ENCODE measurements around the gene PLEKHG3.
A peak's percentile ranks its signal among the peaks of the same experiment; 100 is the strongest.

- TF ChIP-seq CTCF (conservative IDR thresholded peaks at IDR 0.05; ENCODE audit: low read length), result 0 out of 2 replicates have a peak, but pooled peaks have one; percentile 10
- TF ChIP-seq EZH2phosphoT487 (IDR thresholded peaks at IDR 0.05; ENCODE audit: borderline replicate concordance), result no peak
These were observed 21.8 kb downstream of the PLEKHG3 start for GRCh38 chr14:64725879-64726584.

All from Loucy (cell line).